Lower leg skin (tissue), 3 donors: ENCODE measurements around the gene SFSWAP.

Experiments
- POLR2A ChIP-seq, 2 donors: fragments of 450-650 bp; IDR thresholded peaks; one replicate each; pipeline ENCODE4 v1.6.1; 2016 to 2017; ENCODE audit warnings: antibody characterized with exemption in 2 of 2, mild to moderate bottlenecking in 1 of 2, moderate library complexity in 1 of 2
- TF ChIP-seq, protein P1 (sequence below), 3 donors: fragments of 450-650 bp; IDR thresholded peaks; one replicate each; pipeline ENCODE4 v1.5.1; 2016; ENCODE audit warnings: antibody characterized with exemption in 3 of 3, mild to moderate bottlenecking in 3 of 3, moderate library complexity in 2 of 3

DNA sequence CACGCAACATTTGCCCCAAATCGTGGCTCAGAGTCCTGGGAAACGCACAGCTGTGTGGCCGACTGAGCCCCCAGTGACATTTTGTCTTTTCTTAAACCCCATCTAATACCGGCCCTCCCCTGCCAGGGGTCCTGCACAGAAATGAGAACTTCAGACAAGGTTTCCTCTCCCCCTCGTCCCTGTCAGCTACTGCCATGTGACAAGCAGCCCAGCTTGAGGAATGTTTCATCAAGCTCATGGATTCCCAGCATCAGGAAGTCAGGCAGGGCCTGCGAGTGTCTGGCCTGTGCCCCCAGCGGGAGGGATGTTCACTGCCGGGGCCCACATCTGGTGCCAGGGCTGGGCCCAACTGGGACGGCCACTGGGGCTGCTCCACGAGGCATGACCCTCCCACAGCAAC lies 133.2 kb downstream of the SFSWAP start:
- TF ChIP-seq, protein P1, sequence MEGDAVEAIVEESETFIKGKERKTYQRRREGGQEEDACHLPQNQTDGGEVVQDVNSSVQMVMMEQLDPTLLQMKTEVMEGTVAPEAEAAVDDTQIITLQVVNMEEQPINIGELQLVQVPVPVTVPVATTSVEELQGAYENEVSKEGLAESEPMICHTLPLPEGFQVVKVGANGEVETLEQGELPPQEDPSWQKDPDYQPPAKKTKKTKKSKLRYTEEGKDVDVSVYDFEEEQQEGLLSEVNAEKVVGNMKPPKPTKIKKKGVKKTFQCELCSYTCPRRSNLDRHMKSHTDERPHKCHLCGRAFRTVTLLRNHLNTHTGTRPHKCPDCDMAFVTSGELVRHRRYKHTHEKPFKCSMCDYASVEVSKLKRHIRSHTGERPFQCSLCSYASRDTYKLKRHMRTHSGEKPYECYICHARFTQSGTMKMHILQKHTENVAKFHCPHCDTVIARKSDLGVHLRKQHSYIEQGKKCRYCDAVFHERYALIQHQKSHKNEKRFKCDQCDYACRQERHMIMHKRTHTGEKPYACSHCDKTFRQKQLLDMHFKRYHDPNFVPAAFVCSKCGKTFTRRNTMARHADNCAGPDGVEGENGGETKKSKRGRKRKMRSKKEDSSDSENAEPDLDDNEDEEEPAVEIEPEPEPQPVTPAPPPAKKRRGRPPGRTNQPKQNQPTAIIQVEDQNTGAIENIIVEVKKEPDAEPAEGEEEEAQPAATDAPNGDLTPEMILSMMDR (IDR thresholded peaks at IDR 0.05), result no peak
- TF ChIP-seq POLR2A (IDR thresholded peaks at IDR 0.05), result no peak
